GM12801 (cell line): ENCODE measurements around the gene MAP4K2.

ENCODE experiments used
- CTCF ChIP-seq: IDR thresholded peaks from one replicate; pipeline ENCODE4 v1.5.1; 2011; ENCODE audit warnings: control low read depth; ENCODE audit not compliant: insufficient read length; ENCODE audit errors: extremely low read depth

MAP4K2 gene

DNA sequence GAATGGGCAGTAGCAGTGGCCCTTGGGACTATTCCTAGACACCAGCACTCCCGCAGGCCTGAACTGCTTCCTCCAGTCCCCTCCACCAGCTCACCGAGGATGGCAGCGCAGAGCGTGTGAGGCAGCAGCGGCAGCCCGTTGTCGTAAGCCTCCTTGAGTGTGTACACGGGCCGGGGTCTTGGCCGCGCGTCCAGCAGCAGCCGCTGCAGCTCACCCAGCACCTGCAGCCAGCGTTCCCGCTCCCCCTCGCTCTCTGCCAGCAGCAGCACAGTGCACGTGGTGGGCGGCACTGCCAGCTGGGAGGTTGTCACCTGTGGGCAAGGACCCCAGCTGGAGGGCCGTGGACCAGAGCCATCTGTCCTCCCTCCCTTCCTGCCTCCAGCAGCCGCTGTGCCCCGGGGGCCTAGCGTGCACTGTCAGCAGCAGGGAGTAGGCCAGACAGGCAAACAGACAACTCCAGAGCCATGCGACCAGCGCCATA lies 28.4 kb upstream of the MAP4K2 start:
- no peak for TF ChIP-seq CTCF

- no peak for TF ChIP-seq CTCF
Observed at GRCh38 chr11:64829536-64830251, 26.7 kb upstream of the MAP4K2 start.

GRCh38 chr11:64827451-64827839 lies 24.4 kb upstream of the MAP4K2 start:
- TF ChIP-seq CTCF: no peak

GRCh38 chr11:64826578-64827450 lies 23.8 kb upstream of the MAP4K2 start:
- no peak for TF ChIP-seq CTCF

DNA sequence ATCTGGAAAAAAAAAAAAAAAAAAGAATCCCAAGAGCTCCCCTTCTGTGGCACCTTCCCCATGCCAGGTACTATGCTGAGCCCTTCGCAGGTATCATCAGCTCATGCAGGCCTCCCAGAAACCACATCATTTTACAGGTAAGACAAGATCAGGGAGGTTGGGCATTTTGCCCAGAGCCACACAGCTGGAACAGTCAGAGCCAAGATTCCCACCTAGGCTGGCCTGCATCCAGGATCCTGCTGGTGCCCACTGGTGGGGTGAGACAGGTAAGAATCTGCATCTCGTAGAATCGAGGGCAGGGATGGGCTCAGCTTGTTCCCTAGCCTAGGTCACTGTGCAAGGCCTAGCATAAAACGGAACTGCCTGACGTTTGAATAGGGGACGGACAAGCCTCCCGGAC lies 23.0 kb upstream of the MAP4K2 start:
- no peak for TF ChIP-seq CTCF

DNA sequence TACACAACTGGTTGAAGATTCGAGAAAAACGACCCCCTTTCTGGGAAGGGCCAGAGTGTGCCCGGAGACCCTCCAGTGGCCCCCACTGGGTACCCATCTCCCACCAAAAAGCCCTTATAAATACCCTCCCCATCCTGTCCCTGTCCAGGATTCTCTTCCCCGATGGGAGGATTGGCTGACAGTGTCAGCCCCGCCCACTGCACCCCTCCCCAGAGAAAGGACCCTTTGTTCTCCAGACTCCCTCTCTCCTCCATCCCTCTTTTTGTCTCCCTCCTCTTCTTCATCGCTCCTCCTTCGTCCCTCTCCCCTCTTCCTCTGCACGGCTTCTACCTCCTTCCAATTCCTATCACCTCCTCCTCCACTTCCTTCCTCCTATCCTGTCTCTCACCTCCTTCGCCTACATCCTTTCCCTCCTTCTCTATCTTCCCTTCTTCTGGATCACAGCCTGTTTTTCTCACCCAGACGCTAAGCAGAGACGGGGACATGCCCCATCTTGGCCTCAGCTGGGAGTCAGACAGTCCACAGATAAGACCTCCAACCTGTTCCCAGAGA lies 20.6 kb upstream of the MAP4K2 start:
- no peak for TF ChIP-seq CTCF

- TF ChIP-seq CTCF: no peak
Observed at GRCh38 chr11:64817476-64817875, 14.5 kb upstream of the MAP4K2 start.
